Heart left ventricle (tissue), 16 donors: Measurements from ENCODE around the gene RAB40C. TPM values are rescaled to one million over a fixed set of nuclear protein-coding genes. Genes with fewer than 3 reads are reported as not detected.
A peak's percentile ranks its signal among the peaks of the same experiment; 100 is the strongest.

Source experiments
- ATAC-seq, 4 donors: fragments of 200-7000 bp; cut with Tn5 transposase; one replicate each; pipeline ENCODE4 v1.9.1; 2020 to 2022; ENCODE audit warnings: moderate library complexity in 4 of 4, mild to moderate bottlenecking in 3 of 4, moderate number of reproducible peaks in 1 of 4
- DNase-seq, 5 donors: peaks; one replicate each; pipeline ENCODE4 v3.0.0-alpha.2; 2020
- H3K27ac ChIP-seq, 12 donors: fragments of 200-600 bp; sonication (generic) in 4 of 12; one replicate each; pipeline versions ENCODE4 v1.5.0 to v1.8.0; 2016 to 2022; ENCODE audit warnings: mild to moderate bottlenecking in 2 of 12
- H3K27me3 ChIP-seq, 9 donors: fragments of 200-600 bp; sonication (generic) in 2 of 9; one replicate each; pipeline versions ENCODE4 v1.5.1 to v1.8.0; 2016 to 2022; ENCODE audit warnings: mild to moderate bottlenecking in 3 of 9
- H3K36me3 ChIP-seq, 9 donors: fragments of 200-600 bp; sonication (generic) in 2 of 9; one replicate each; pipeline versions ENCODE4 v1.5.0 to v1.8.0; 2018 to 2022; ENCODE audit warnings: mild to moderate bottlenecking in 2 of 9
- H3K4me1 ChIP-seq, 12 donors: fragments of 200-600 bp; sonication (generic) in 4 of 12; one replicate each; pipeline versions ENCODE4 v1.5.0 to v1.8.0; 2016 to 2022; ENCODE audit warnings: mild to moderate bottlenecking in 3 of 12
- H3K4me3 ChIP-seq, 12 donors: fragments of 200-600 bp; sonication (generic) in 4 of 12; one replicate each; pipeline versions ENCODE4 v1.5.0 to v1.8.0; 2017 to 2022; ENCODE audit warnings: mild to moderate bottlenecking in 9 of 12, moderate library complexity in 4 of 12
- H3K9me3 ChIP-seq, 12 donors: fragments of 200-600 bp; sonication (generic) in 4 of 12; one replicate each; pipeline versions ENCODE4 v1.5.0 to v1.8.0; 2016 to 2022; ENCODE audit warnings: mild to moderate bottlenecking in 1 of 12
- CTCF ChIP-seq, 12 donors: fragments of 200-600 bp; sonication (generic) in 4 of 12; IDR thresholded peaks; one replicate each; pipeline versions ENCODE4 v1.5.0 to v1.8.0; 2018 to 2022; ENCODE audit warnings: antibody characterized with exemption in 12 of 12, mild to moderate bottlenecking in 5 of 12
- POLR2A ChIP-seq, 2 donors: fragments of 450-650 bp; IDR thresholded peaks; one replicate each; pipeline ENCODE4 v1.6.1; 2017; ENCODE audit warnings: antibody characterized with exemption in 2 of 2, mild to moderate bottlenecking in 2 of 2, moderate library complexity in 2 of 2
- WGBS, 4 donors: extraction: QIAGEN DNeasy Blood & Tissue Kit in 2 of 4; methylation state at CpG; one replicate each; pipeline versions ENCODE4 v1.1.5 to v1.1.7; 2013 to 2018; 5-methylcytosine and 5-hydroxymethylcytosine counted together
- intact Hi-C, 10 donors: fragments of 100-400 bp; cut with DNase I; formaldehyde crosslinking; loops; one replicate each; pipeline versions ENCODE4 v1.11.1 to v1.14.2; 2022
- polyA plus RNA-seq, 2 donors: library from polyadenylated mRNA; stranded (reverse); fragments of 200-250 nt; gene quantifications; one replicate each; pipeline ENCODE4 v1.2.3, GENCODE V29; 2013
- total RNA-seq, 9 donors: library from RNA; depleted of rRNA in 2 of 9; stranded (reverse); fragments of >200 nt in 2 of 9; fragmentation: NEBNext Ultra II Directional in 3 of 9; extraction: Animal tissue kit (Norgen Biotek cat#: 25700) in 3 of 9; gene quantifications; one replicate each; pipeline versions ENCODE4 v1.1.0 to v1.2.4, GENCODE V29; 2016 to 2023
- donor health status: ischemic (EF 13 %, LVEDD 7.1; RV severe dilation, severe dysfunction).
- donor health status: healthy with polysubstance abuse.
- donor health status: DM: no; HTN: yes; CAD: no.
- donor health status: DM: no; HTN: no; CAD: no.
- donor health status: ischemic (EF 25% LVEDD 6.9; RV normal size, moderate dysfunction).
- donor health status: ischemic (EF 25% LVEDD 5.7; RV mildly dilated, moderate dysfunction).
- donor health status: healthy.
- donor health status: DM: yes; HTN: yes; CAD: no.
- donor health status: ischemic (EF 35%, LVEDD 5.7; RV mildly dilated, moderate dysfunction).
- donor health status: nonischemic (EF 11% LVEDD 7.7; RV severe dilation, severe dysfunction).
- donor health status: DM: yes; HTN: yes; CAD: no.
- donor health status: PGD.
- donor health status: ischemic (EF 29% LVEDD 5.4; RV normal size, mild dysfunction).
- donor health status: nonischemic (EF 23%, LVEDD 6.1; RV moderate dilation, normal function).

RAB40C gene
- total and polyA plus RNA-seq, 11 donors = 10.2 to 22.0 (median 12.8) TPM

GRCh38 chr16:591231-591630 is 1.4 kb downstream of the RAB40C start:
- H3K4me1 ChIP-seq = peaks cover 5 to 57% (median 31%) of the 10 kb centered on the region in 12 donors

GRCh38 chr16:591892-592517 is 2.1 kb downstream of the RAB40C start:
- peaks cover 0 to 15% (median 0%) of the 10 kb centered on the region in 9 donors for H3K36me3 ChIP-seq
- peak overlapping the region in 1 of 12 donors; percentile 90 for H3K4me3 ChIP-seq
- intact Hi-C loops = loop anchor here in 4 of 10 donors (2.0 to 5.0 kb wide), 3 partner anchors 35 to 63 kb away; partner anchors contain the start of gene METTL26 (in 1 of the 4)
- peaks cover 5 to 52% (median 28%) of the 10 kb centered on the region in 12 donors for H3K4me1 ChIP-seq
- no peaks in the 10 kb centered on the region for H3K9me3 ChIP-seq
- ATAC-seq (no peak), DNase-seq (peak in 1 of 5 donors; percentile 19)
- H3K27ac ChIP-seq = no peak overlapping the region
- 87 to 91% (median 89%) methylated on average over 11 to 15 of the region's 15 CpGs for WGBS, 4 donors
- no peaks in the 10 kb centered on the region for H3K27me3 ChIP-seq
- no peak for TF ChIP-seq POLR2A (IDR thresholded peaks at IDR 0.05)
- no peak for TF ChIP-seq CTCF (IDR thresholded peaks at IDR 0.05)

More at GRCh38 chr16:591231-591630, 1.4 kb downstream of the RAB40C start:
- H3K36me3 ChIP-seq = peaks cover 0 to 8% (median 0%) of the 10 kb centered on the region in 9 donors
- H3K27me3 ChIP-seq = no peaks in the 10 kb centered on the region
- ATAC-seq (no peak), DNase-seq (no peak)
- peak overlapping the region in 3 of 12 donors; percentile 12 to 91 (median 90) for H3K4me3 ChIP-seq
- no peaks in the 10 kb centered on the region for H3K9me3 ChIP-seq
- H3K27ac ChIP-seq = no peak overlapping the region
- 77 to 89% (median 82%) methylated on average over 8 of the region's 8 CpGs for WGBS, 4 donors
- no peak for TF ChIP-seq CTCF (IDR thresholded peaks at IDR 0.05)
- intact Hi-C loops = loop anchor here in 4 of 10 donors (2.0 to 5.0 kb wide), 3 partner anchors 36 to 62 kb away; partner anchors contain the start of gene METTL26 (in 1 of the 4)

GRCh38 chr16:592518-593306 is 2.8 kb downstream of the RAB40C start:
- Histone ChIP-seq H3K36me3 (peaks cover 0 to 15% (median 0%) of the 10 kb centered on the region in 9 donors), H3K4me3 (no peak overlapping the region), H3K27me3 (no peaks in the 10 kb centered on the region), H3K4me1 (peaks cover 5 to 45% (median 22%) of the 10 kb centered on the region in 12 donors), H3K9me3 (no peaks in the 10 kb centered on the region), H3K27ac (peak overlapping the region in 2 of 12 donors; percentile 28 to 32)
- DNase-seq = peak in 2 of 5 donors; percentile 19 to 30
- no peak for ATAC-seq
- intact Hi-C loops = loop anchor here in 2 of 10 donors (5.0 kb wide), 1 partner anchor 35 kb away; no protein-coding TSS in a partner anchor
- TF ChIP-seq POLR2A (IDR thresholded peaks at IDR 0.05) = no peak
- no peak for TF ChIP-seq CTCF (IDR thresholded peaks at IDR 0.05)
- WGBS, 4 donors = 65 to 78% (median 73%) methylated on average over 13 to 24 of the region's 24 CpGs

- WGBS, 4 donors = 86 to 93% (median 89%) methylated on average over 9 of the region's 9 CpGs
- TF ChIP-seq CTCF (IDR thresholded peaks at IDR 0.05) = no peak
- no peak for TF ChIP-seq POLR2A (IDR thresholded peaks at IDR 0.05)
- Histone ChIP-seq H3K4me3 (no peak overlapping the region), H3K27me3 (no peaks in the 10 kb centered on the region), H3K4me1 (peaks cover 0 to 38% (median 15%) of the 10 kb centered on the region in 12 donors), H3K36me3 (peaks cover 0 to 15% (median 0%) of the 10 kb centered on the region in 9 donors), H3K9me3 (no peaks in the 10 kb centered on the region), H3K27ac (no peak overlapping the region)
- intact Hi-C loops = loop anchor here in 2 of 10 donors (5.0 kb wide), 1 partner anchor 34 kb away; no protein-coding TSS in a partner anchor
- ATAC-seq (no peak), DNase-seq (no peak)
These were observed 3.5 kb downstream of the RAB40C start for GRCh38 chr16:593406-593805.
